HepG2 (cell line): ENCODE results near the gene DNASE1. TPM values are rescaled to one million over a fixed set of nuclear protein-coding genes. Genes with fewer than 3 reads are reported as not detected.

Experiments used
- GABPA ChIP-seq, 2 experiments: IDR thresholded peaks; 2 replicates each; pipeline ENCODE4 v1.6.1; 2011 to 2016; ENCODE audit warnings: low read depth in 2 of 2, low read length in 1 of 2, missing biosample characterization in 1 of 2, missing genetic modification characterization in 1 of 2
- GPN1 ChIP-seq: sonication (generic); formaldehyde crosslinking; IDR thresholded peaks from 2 replicates; pipeline ENCODE4 v1.5.1; 2020; ENCODE audit warnings: missing genetic modification reagents, borderline replicate concordance
- MAZ ChIP-seq, 2 experiments: sonication (generic) in 1 of 2; formaldehyde crosslinking in 1 of 2; IDR thresholded peaks; 2 replicates each; pipeline versions ENCODE4 v1.5.0 to v1.6.1; 2012 to 2020; ENCODE audit warnings: low read depth in 2 of 2, mild to moderate bottlenecking in 2 of 2, borderline replicate concordance in 1 of 2, improper control_type of control experiment in 1 of 2, low read length in 1 of 2, missing genetic modification reagents in 1 of 2, moderate library complexity in 1 of 2
- NR2F2 ChIP-seq: IDR thresholded peaks from 2 replicates; pipeline ENCODE4 v1.6.1; 2012; ENCODE audit warnings: low read depth, inconsistent platforms, borderline replicate concordance
- NRL ChIP-seq: sonication (generic); formaldehyde crosslinking; IDR thresholded peaks from 2 replicates; pipeline ENCODE4 v1.5.0; 2020; ENCODE audit warnings: missing genetic modification reagents, mild to moderate bottlenecking, moderate library complexity, borderline replicate concordance
- RXRB ChIP-seq: IDR thresholded peaks from 2 replicates; pipeline ENCODE4 v1.6.1; 2016; ENCODE audit warnings: borderline replicate concordance, missing genetic modification reagents, missing compliant biosample characterization
- SKI ChIP-seq: fragments of 450-650 bp; IDR thresholded peaks from one replicate; pipeline ENCODE4 v1.6.1; 2018; ENCODE audit warnings: mild to moderate bottlenecking; ENCODE audit not compliant: partially characterized antibody
- ZC3H13 ChIP-seq: sonication (generic); formaldehyde crosslinking; IDR thresholded peaks from 2 replicates; pipeline ENCODE4 v1.8.1; 2023; ENCODE audit warnings: mild to moderate bottlenecking, missing genetic modification reagents, moderate library complexity
- ZNF75D ChIP-seq: sonication (generic); formaldehyde crosslinking; IDR thresholded peaks from 2 replicates; pipeline ENCODE4 v1.8.1; 2023; ENCODE audit warnings: missing genetic modification reagents, mild to moderate bottlenecking, borderline replicate concordance
- ZNF773 ChIP-seq: sonication (generic); formaldehyde crosslinking; IDR thresholded peaks from 2 replicates; pipeline ENCODE4 v1.4.0; 2020; ENCODE audit warnings: missing genetic modification reagents, borderline replicate concordance
- ZNF782 ChIP-seq: sonication (generic); formaldehyde crosslinking; IDR thresholded peaks from 2 replicates; pipeline ENCODE4 v1.4.0; 2020; ENCODE audit warnings: missing genetic modification reagents, mild to moderate bottlenecking, borderline replicate concordance
- polyA plus RNA-seq, 8 experiments: library from polyadenylated mRNA; depleted of rRNA in 3 of 8; stranded (reverse) in 7 of 8; unstranded in 1 of 8; fragments of >200 nt; fragmentation: Illumina TruSeq in 4 of 8; extraction: Trizol in 4 of 8; gene quantifications; 2 replicates each; pipeline versions ENCODE4 v1.2.1 to v1.2.3, GENCODE V29; 2011 to 2016; ENCODE audit warnings: low read depth in 4 of 8, missing spikeins in 1 of 8, mixed read lengths in 1 of 8; ENCODE audit not compliant: insufficient read depth in 1 of 8
- total RNA-seq, 5 experiments: library from RNA; depleted of rRNA; stranded (reverse); fragments of >200 nt; fragmentation: Illumina TruSeq; extraction: Trizol; gene quantifications; 2 replicates each; pipeline ENCODE4 v1.2.3, GENCODE V29; 2016; ENCODE audit warnings: low read depth in 1 of 5
- TF ChIP-seq, protein P1 (sequence below): sonication (generic); formaldehyde crosslinking; IDR thresholded peaks from 2 replicates; pipeline ENCODE4 v1.5.0; 2020; ENCODE audit warnings: mild to moderate bottlenecking, low read depth, missing genetic modification reagents, borderline replicate concordance
- TF ChIP-seq, protein P2 (sequence below): sonication (generic); formaldehyde crosslinking; IDR thresholded peaks from 2 replicates; pipeline ENCODE4 v1.5.0; 2020; ENCODE audit warnings: missing genetic modification reagents
- TF ChIP-seq, protein P3 (sequence below): sonication (generic); formaldehyde crosslinking; conservative IDR thresholded peaks from 2 replicates; pipeline ENCODE4 v1.4.0; 2020; ENCODE audit warnings: mild to moderate bottlenecking, missing genetic modification reagents, moderate library complexity

DNASE1 gene
- total and polyA plus RNA-seq, 2 of the 13 experiments (the other 11 are each of a cell fraction or from before 2014, with no cell fraction given) = 7.1 to 11.1 TPM

DNA sequence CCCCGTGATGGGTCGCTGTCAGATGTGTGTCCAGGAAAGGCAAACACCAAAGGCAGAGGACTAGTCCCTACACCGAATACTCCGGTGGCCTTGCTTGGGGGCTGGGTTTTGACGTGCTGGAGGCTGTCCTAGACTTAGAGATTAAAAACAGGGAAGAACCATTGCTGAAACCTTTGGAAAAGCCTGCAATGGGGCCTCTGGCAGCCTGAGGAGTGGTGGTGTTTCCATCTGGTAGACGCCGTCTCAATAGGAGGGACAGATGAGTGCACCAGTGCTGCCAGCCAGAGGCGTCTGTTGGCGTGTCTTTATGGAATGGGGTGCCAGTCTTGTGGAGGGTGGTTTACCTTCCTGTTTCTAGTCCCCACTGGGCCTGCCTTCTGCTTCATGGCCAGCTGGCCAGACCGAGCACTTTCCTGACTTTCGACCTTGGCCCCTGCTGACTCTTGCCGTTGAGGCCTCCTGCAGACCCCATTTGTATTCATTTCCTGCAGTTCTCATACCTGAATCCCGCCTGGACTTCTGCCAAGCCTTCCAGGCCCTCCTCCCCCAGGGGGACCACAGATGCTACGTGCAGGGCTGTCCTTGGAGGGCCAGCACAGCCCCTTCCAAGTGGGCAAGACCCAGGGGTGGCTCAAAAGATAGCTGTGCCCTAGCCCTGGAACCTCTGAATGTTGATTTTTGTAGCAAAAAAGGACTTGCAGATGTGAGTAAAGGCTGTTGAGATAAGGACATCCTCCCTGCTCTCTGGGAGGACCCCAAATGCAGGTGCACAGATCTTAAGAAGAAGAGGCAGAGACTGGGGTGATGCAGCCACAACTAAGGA lies 1.9 kb upstream of the DNASE1 start (continued):
- no peak for TF ChIP-seq SKI
- no peak for TF ChIP-seq ZNF782
- TF ChIP-seq MAZ (IDR thresholded peaks at IDR 0.05; ENCODE audit: borderline replicate concordance, low read depth, low read length) = no peak
- no peak for TF ChIP-seq MAZ (CRISPR knock-in tag; IDR thresholded peaks at IDR 0.05; ENCODE audit: low read depth)
- TF ChIP-seq GPN1 (CRISPR knock-in tag) = no peak
- TF ChIP-seq GABPA (IDR thresholded peaks at IDR 0.05; ENCODE audit: low read depth, low read length) = no peak
- 0 out of 2 replicates have a peak, but pooled peaks have one; percentile 33 for TF ChIP-seq GABPA (CRISPR knock-in tag; IDR thresholded peaks at IDR 0.05; ENCODE audit: low read depth)
- TF ChIP-seq ZC3H13 (CRISPR knock-in tag) = 0 out of 2 replicates have a peak, but pooled peaks have one; percentile 41
- TF ChIP-seq ZNF75D = no peak
- TF ChIP-seq NRL = no peak
- TF ChIP-seq, protein P1, sequence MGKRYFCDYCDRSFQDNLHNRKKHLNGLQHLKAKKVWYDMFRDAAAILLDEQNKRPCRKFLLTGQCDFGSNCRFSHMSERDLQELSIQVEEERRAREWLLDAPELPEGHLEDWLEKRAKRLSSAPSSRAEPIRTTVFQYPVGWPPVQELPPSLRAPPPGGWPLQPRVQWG (CRISPR knock-in tag) = no peak
- no peak for TF ChIP-seq ZNF773 (CRISPR knock-in tag)
- TF ChIP-seq, protein P2, sequence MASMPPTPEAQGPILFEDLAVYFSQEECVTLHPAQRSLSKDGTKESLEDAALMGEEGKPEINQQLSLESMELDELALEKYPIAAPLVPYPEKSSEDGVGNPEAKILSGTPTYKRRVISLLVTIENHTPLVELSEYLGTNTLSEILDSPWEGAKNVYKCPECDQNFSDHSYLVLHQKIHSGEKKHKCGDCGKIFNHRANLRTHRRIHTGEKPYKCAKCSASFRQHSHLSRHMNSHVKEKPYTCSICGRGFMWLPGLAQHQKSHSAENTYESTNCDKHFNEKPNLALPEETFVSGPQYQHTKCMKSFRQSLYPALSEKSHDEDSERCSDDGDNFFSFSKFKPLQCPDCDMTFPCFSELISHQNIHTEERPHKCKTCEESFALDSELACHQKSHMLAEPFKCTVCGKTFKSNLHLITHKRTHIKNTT (CRISPR knock-in tag) = no peak
- 0 out of 2 replicates have a peak, but pooled peaks have one; percentile 40 for TF ChIP-seq NR2F2
- TF ChIP-seq, protein P3, sequence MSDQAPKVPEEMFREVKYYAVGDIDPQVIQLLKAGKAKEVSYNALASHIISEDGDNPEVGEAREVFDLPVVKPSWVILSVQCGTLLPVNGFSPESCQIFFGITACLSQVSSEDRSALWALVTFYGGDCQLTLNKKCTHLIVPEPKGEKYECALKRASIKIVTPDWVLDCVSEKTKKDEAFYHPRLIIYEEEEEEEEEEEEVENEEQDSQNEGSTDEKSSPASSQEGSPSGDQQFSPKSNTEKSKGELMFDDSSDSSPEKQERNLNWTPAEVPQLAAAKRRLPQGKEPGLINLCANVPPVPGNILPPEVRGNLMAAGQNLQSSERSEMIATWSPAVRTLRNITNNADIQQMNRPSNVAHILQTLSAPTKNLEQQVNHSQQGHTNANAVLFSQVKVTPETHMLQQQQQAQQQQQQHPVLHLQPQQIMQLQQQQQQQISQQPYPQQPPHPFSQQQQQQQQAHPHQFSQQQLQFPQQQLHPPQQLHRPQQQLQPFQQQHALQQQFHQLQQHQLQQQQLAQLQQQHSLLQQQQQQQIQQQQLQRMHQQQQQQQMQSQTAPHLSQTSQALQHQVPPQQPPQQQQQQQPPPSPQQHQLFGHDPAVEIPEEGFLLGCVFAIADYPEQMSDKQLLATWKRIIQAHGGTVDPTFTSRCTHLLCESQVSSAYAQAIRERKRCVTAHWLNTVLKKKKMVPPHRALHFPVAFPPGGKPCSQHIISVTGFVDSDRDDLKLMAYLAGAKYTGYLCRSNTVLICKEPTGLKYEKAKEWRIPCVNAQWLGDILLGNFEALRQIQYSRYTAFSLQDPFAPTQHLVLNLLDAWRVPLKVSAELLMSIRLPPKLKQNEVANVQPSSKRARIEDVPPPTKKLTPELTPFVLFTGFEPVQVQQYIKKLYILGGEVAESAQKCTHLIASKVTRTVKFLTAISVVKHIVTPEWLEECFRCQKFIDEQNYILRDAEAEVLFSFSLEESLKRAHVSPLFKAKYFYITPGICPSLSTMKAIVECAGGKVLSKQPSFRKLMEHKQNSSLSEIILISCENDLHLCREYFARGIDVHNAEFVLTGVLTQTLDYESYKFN (CRISPR knock-in tag) = peak; percentile 52; the same call in 1 of the 2 replicates
- peak; percentile 54 for TF ChIP-seq RXRB (CRISPR knock-in tag)
